ENCODE data around the gene RNF31.
"Not testable (repeated sequence)": the region's sequence is repeated elsewhere in the genome, so short reads cannot be mapped to it uniquely, and the experiment has no call there.

Gene RNF31

GRCh38 chr14:24184104-24184970, 37.0 kb downstream of the RNF31 start:
- no peak for FAIRE-seq

- FAIRE-seq = no peak
Measured at GRCh38 chr14:24185026-24185425, 37.7 kb downstream of the RNF31 start.

GRCh38 chr14:24185741-24186140, 38.4 kb downstream of the RNF31 start:
- no peak for FAIRE-seq

- FAIRE-seq = no peak
Measured at GRCh38 chr14:24186831-24187538, 39.7 kb downstream of the RNF31 start.

GRCh38 chr14:24187539-24187915, 40.2 kb downstream of the RNF31 start:
- no peak for FAIRE-seq

GRCh38 chr14:24188251-24189058, 41.2 kb downstream of the RNF31 start, which contains the start of gene IPO4:
Gene IPO4, minus strand, starts transcription at chr14:24188816. Its CDS starts 29 bp downstream, at chr14:24188787.
- no peak for FAIRE-seq

- FAIRE-seq = no peak
Measured at GRCh38 chr14:24189059-24189375, 41.7 kb downstream of the RNF31 start.

GRCh38 chr14:24189460-24189859, 42.2 kb downstream of the RNF31 start:
- no peak for FAIRE-seq

GRCh38 chr14:24190416-24190815, 43.1 kb downstream of the RNF31 start:
- FAIRE-seq = no peak

- FAIRE-seq = no peak
Measured at GRCh38 chr14:24192933-24193332, 45.6 kb downstream of the RNF31 start.

GRCh38 chr14:24194186-24194872, 47.0 kb downstream of the RNF31 start:
- no peak for FAIRE-seq

GRCh38 chr14:24194873-24195185, 47.5 kb downstream of the RNF31 start:
- FAIRE-seq = no peak

- no peak for FAIRE-seq
Measured at GRCh38 chr14:24195186-24196070, 48.1 kb downstream of the RNF31 start, which contains the start of gene TM9SF1. Gene TM9SF1, minus strand, starts transcription at chr14:24195441. Its CDS starts 422 bp downstream, at chr14:24195019.

- no peak for FAIRE-seq
Measured at GRCh38 chr14:24196071-24197055, 49.1 kb downstream of the RNF31 start.

GRCh38 chr14:24197056-24197450, 49.8 kb downstream of the RNF31 start:
- FAIRE-seq = no peak

GRCh38 chr14:24198814-24199524, 51.7 kb downstream of the RNF31 start:
- FAIRE-seq = no peak

- not testable (repeated sequence) for FAIRE-seq
Measured at GRCh38 chr14:24202538-24202937, 55.2 kb downstream of the RNF31 start.

GRCh38 chr14:24203249-24203886, 56.1 kb downstream of the RNF31 start:
- FAIRE-seq = not testable (repeated sequence)
